HCT116 (cell line): ENCODE measurements around the gene PRSS57. TPM values are rescaled to one million over a fixed set of nuclear protein-coding genes. Genes with fewer than 3 reads are reported as not detected.

Experiments
- ATAC-seq: fragments of 200-7000 bp; cut with Tn5 transposase; 2 replicates; pipeline ENCODE4 v1.9.1; 2020; ENCODE audit warnings: mild to moderate bottlenecking, moderate library complexity
- BruUV-seq: library from RNA; stranded (reverse); fragments of 400-500 nt; replicated peaks from 2 replicates; lab custom pipeline; 2021; lab: Mats Ljungman, UMichigan
- CTCF ChIA-PET: fragments of 300-600 bp; sonication (Branson Sonifier 250); formaldehyde crosslinking; loops from one replicate; lab custom pipeline; 2021; ENCODE audit warnings: antibody characterized with exemption; lab: Charles Lee
- POLR2A ChIA-PET: fragments of 300-600, 350-600 bp; sonication (Branson Sonifier 250); formaldehyde crosslinking; loops from one replicate; lab custom pipeline; 2021; ENCODE audit warnings: antibody characterized with exemption; lab: Charles Lee
- RAD21 ChIA-PET, 2 experiments: fragments of 300-600 bp; sonication (Branson Sonifier 250); formaldehyde crosslinking; loops; one replicate each; lab custom pipeline; 2023; ENCODE audit warnings: low total read pairs in 2 of 2; ENCODE audit not compliant: uncharacterized antibody in 2 of 2, unreplicated experiment in 2 of 2, low non-redundant PET in 1 of 2; lab: Charles Lee
- DNase-seq: peaks from one replicate; pipeline ENCODE4 v3.0.0-alpha.2; 2010; ENCODE audit warnings: low read depth, low spot score
- H2AFZ ChIP-seq: fragments of 200-600 bp; shearing (Covaris generic), sonication (generic); 2 replicates; pipeline ENCODE4 v1.6.1; 2017; ENCODE audit warnings: low read depth, mixed run types, mixed read lengths, antibody characterized with exemption, low read length; ENCODE audit not compliant: poor library complexity, severe bottlenecking
- H3K27ac ChIP-seq: 2 replicates; pipeline ENCODE4 v1.5.1; 2012; ENCODE audit warnings: low read depth, low read length
- H3K27me3 ChIP-seq: fragments of 200-600 bp; sonication (generic); 2 replicates; pipeline ENCODE4 v1.6.1; 2016; ENCODE audit warnings: mixed run types, low read length, mixed read lengths; ENCODE audit not compliant: insufficient read depth
- H3K36me3 ChIP-seq, 2 experiments: fragments of 200-500 bp in 1 of 2; fragments of 200-600 bp in 1 of 2; sonication (Bioruptor generic) in 1 of 2; sonication (generic) in 1 of 2; 2 replicates each; pipeline versions ENCODE4 v1.5.1 to v1.6.1; 2014 to 2016; ENCODE audit warnings: low read length in 2 of 2, inconsistent platforms in 1 of 2, mixed read lengths in 1 of 2, mixed run types in 1 of 2; ENCODE audit not compliant: insufficient read depth in 2 of 2, control insufficient read depth in 1 of 2
- H3K4me1 ChIP-seq, 2 experiments: fragments of 200-600 bp in 1 of 2; sonication (generic) in 1 of 2; 2 replicates each; pipeline versions ENCODE4 v1.5.1 to v1.6.1; 2012 to 2017; ENCODE audit warnings: low read length in 2 of 2, inconsistent platforms in 1 of 2, mild to moderate bottlenecking in 1 of 2, mixed read lengths in 1 of 2, mixed run types in 1 of 2, moderate library complexity in 1 of 2; ENCODE audit not compliant: insufficient read depth in 2 of 2, control insufficient read depth in 1 of 2
- H3K4me2 ChIP-seq: fragments of 200-600 bp; sonication (generic); 2 replicates; pipeline ENCODE4 v1.6.1; 2017; ENCODE audit warnings: mixed run types, low read length, mixed read lengths
- H3K4me3 ChIP-seq, 2 experiments: fragments of 200-600 bp in 1 of 2; sonication (generic) in 1 of 2; replicated peaks in 1 of 2; 2 replicates each; pipeline ENCODE4 v1.5.1; 2011 to 2016; ENCODE audit warnings: low read length in 2 of 2, control low read depth in 1 of 2, low read depth in 1 of 2, mild to moderate bottlenecking in 1 of 2, mixed read lengths in 1 of 2, mixed run types in 1 of 2
- H3K79me2 ChIP-seq: fragments of 200-600 bp; sonication (generic); 2 replicates; pipeline ENCODE4 v1.6.1; 2017; ENCODE audit warnings: mild to moderate bottlenecking, mixed run types, low read length, moderate library complexity, mixed read lengths; ENCODE audit not compliant: insufficient read depth
- H3K9ac ChIP-seq: fragments of 200-600 bp; sonication (generic); 2 replicates; pipeline ENCODE4 v1.6.1; 2016; ENCODE audit warnings: low read length, mixed read lengths
- H3K9me2 ChIP-seq: fragments of 200-600 bp; sonication (generic), shearing (Covaris generic); 2 replicates; pipeline ENCODE4 v1.6.1; 2017; ENCODE audit warnings: mixed run types, mild to moderate bottlenecking, moderate library complexity; ENCODE audit not compliant: insufficient read depth
- H3K9me3 ChIP-seq, 2 experiments: fragments of 200-500 bp in 1 of 2; fragments of 200-600 bp in 1 of 2; sonication (Bioruptor generic) in 1 of 2; sonication (generic) in 1 of 2; 2 replicates each; pipeline ENCODE4 v1.6.1; 2014 to 2017; ENCODE audit warnings: low read length in 2 of 2, mixed read lengths in 2 of 2, inconsistent platforms in 1 of 2, low read depth in 1 of 2, mild to moderate bottlenecking in 1 of 2, mixed run types in 1 of 2, moderate library complexity in 1 of 2; ENCODE audit not compliant: control insufficient read depth in 1 of 2, insufficient read depth in 1 of 2
- H4K20me1 ChIP-seq: fragments of 200-600 bp; sonication (generic), shearing (Covaris generic); 2 replicates; pipeline ENCODE4 v1.6.1; 2017; ENCODE audit warnings: mixed run types, mild to moderate bottlenecking, moderate library complexity; ENCODE audit not compliant: insufficient read depth
- ATF3 ChIP-seq: IDR thresholded peaks from 2 replicates; pipeline ENCODE4 v1.6.1; 2012
- CBX3 ChIP-seq: IDR thresholded peaks from 2 replicates; pipeline ENCODE4 v1.6.1; 2012; ENCODE audit warnings: low read depth
- EGR1 ChIP-seq: IDR thresholded peaks from 2 replicates; pipeline ENCODE4 v1.6.1; 2012; ENCODE audit warnings: low read depth
- ELF1 ChIP-seq: IDR thresholded peaks from 2 replicates; pipeline ENCODE4 v1.6.1; 2012; ENCODE audit warnings: low read depth, borderline replicate concordance
- EZH2 ChIP-seq: fragments of 200-600 bp; sonication (generic); IDR thresholded peaks from 2 replicates; pipeline ENCODE4 v1.6.1; 2017; ENCODE audit warnings: antibody characterized with exemption, mixed run types
- EZH2phosphoT487 ChIP-seq: fragments of 200-600 bp; IDR thresholded peaks from 2 replicates; pipeline ENCODE4 v1.6.1; 2018; ENCODE audit warnings: antibody characterized with exemption, borderline replicate concordance
- FOSL1 ChIP-seq: IDR thresholded peaks from 2 replicates; pipeline ENCODE4 v1.6.1; 2012; ENCODE audit warnings: low read depth
- JUND ChIP-seq: IDR thresholded peaks from 2 replicates; pipeline ENCODE4 v1.6.1; 2012
- MAX ChIP-seq: IDR thresholded peaks from 2 replicates; pipeline ENCODE4 v1.6.1; 2012
- RAD21 ChIP-seq: IDR thresholded peaks from 2 replicates; pipeline ENCODE4 v1.6.1; 2012; ENCODE audit warnings: low read depth, mild to moderate bottlenecking
- SIN3A ChIP-seq: IDR thresholded peaks from 2 replicates; pipeline ENCODE4 v1.6.1; 2012; ENCODE audit warnings: low read depth
- SP1 ChIP-seq: IDR thresholded peaks from 2 replicates; pipeline ENCODE4 v1.6.1; 2012; ENCODE audit warnings: low read depth
- SRF ChIP-seq: IDR thresholded peaks from 2 replicates; pipeline ENCODE4 v1.6.1; 2012; ENCODE audit warnings: low read depth
- TCF7L2 ChIP-seq: IDR thresholded peaks from 2 replicates; pipeline ENCODE4 v1.7.0; 2011; ENCODE audit warnings: borderline replicate concordance, inconsistent platforms; ENCODE audit not compliant: insufficient read depth, insufficient read length; ENCODE audit errors: extremely low read depth
- YY1 ChIP-seq: IDR thresholded peaks from 2 replicates; pipeline ENCODE4 v1.6.1; 2011; ENCODE audit warnings: low read length, low read depth, moderate library complexity, mild to moderate bottlenecking; ENCODE audit not compliant: insufficient replicate concordance; ENCODE audit errors: extremely low read depth
- ZFX ChIP-seq: fragments of 450-650 bp; IDR thresholded peaks from 2 replicates; pipeline ENCODE4 v1.6.1; 2017
- intact Hi-C: fragments of 100-400 bp; cut with micrococcal nuclease; formaldehyde crosslinking; loops from 2 replicates; pipeline ENCODE4 v1.10.0; 2022
- total RNA-seq: library from RNA; stranded (reverse); gene quantifications from one replicate; pipeline ENCODE4 v1.2.1, GENCODE V29; 2021; ENCODE audit not compliant: unreplicated experiment
- TF ChIP-seq, protein P1 (sequence below), 3 experiments: fragments of 200-600 bp in 1 of 3; sonication (generic) in 1 of 3; IDR thresholded peaks in 2 of 3; conservative IDR thresholded peaks in 1 of 3; 2 replicates each; pipeline ENCODE4 v1.5.1; 2012 to 2017; ENCODE audit warnings: low read depth in 2 of 3, low read length in 2 of 3, antibody characterized with exemption in 1 of 3, borderline replicate concordance in 1 of 3, control low read depth in 1 of 3, mild to moderate bottlenecking in 1 of 3, mixed read lengths in 1 of 3, mixed run types in 1 of 3, moderate library complexity in 1 of 3; ENCODE audit not compliant: insufficient read depth in 1 of 3
- TF ChIP-seq, protein P2 (sequence below): IDR thresholded peaks from 2 replicates; pipeline ENCODE4 v1.6.1; 2012; ENCODE audit warnings: low read depth

The PRSS57 gene
- total RNA-seq, 1 experiment from 2014 or later = not detected

DNA sequence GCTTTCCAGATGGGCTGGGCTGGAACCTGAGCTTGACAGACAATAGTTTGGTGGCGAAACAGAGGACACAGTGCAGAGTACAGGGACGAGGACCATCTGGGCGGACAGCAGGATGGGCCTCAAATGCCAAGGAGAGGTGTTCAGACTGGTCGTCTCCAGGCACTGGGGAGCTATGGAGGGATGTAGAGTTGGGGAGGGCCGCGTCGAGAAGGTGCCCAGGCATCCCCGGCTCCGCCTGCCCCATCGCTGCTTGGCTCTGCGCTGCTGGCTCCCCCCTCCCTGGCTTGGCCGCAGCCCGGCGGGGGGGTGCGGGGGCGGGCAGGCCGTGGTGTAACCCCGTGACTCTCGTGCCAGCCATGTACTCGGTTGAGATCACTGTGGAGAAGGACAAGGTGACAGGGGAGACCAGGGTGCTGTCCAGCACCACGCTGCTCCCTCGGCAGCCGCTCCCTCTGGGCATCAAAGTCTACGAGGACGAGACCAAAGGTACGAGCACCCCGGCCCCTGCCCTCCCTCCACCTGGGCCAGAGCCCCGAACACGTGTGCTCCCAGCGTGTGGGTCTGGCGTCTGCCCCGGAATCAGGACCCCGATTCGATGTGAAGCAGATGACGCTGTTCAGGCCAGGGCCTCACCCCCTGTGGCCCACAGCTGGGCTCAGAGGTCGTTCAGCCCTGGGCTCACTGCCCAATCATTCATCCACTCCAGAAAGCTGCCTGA lies 44.9 kb upstream of the PRSS57 start:
- Histone ChIP-seq H3K27me3 (no peaks in the 10 kb centered on the region), H3K9me3 (peaks cover 0 to 4% of the 10 kb centered on the region in 2 experiments; a peak in 1 of 4 replicates), H3K9ac (no peak overlapping the region), H3K79me2 (no peaks in the 10 kb centered on the region), H3K36me3 (no peaks in the 10 kb centered on the region), H3K9me2 (no peaks in the 10 kb centered on the region), H3K4me2 (no peak overlapping the region), H3K27ac (no peak overlapping the region), H2AFZ (no peak overlapping the region), H4K20me1 (no peaks in the 10 kb centered on the region), H3K4me3 (no peak overlapping the region), H3K4me1 (no peaks in the 10 kb centered on the region)
- DNase-seq (no peak), ATAC-seq (no peak)
- no TSS peak for BruUV-seq
- RAD21 ChIA-PET = no interaction called here
- no peak for TF ChIP-seq ELF1
- no peak for TF ChIP-seq EZH2
- TF ChIP-seq ZFX = no peak
- TF ChIP-seq YY1 = no peak
- no peak for TF ChIP-seq FOSL1
- TF ChIP-seq CBX3 = no peak
- no peak for TF ChIP-seq ATF3
- TF ChIP-seq TCF7L2 = no peak
- no peak for TF ChIP-seq SRF
- no peak for TF ChIP-seq SP1
- TF ChIP-seq, protein P1, sequence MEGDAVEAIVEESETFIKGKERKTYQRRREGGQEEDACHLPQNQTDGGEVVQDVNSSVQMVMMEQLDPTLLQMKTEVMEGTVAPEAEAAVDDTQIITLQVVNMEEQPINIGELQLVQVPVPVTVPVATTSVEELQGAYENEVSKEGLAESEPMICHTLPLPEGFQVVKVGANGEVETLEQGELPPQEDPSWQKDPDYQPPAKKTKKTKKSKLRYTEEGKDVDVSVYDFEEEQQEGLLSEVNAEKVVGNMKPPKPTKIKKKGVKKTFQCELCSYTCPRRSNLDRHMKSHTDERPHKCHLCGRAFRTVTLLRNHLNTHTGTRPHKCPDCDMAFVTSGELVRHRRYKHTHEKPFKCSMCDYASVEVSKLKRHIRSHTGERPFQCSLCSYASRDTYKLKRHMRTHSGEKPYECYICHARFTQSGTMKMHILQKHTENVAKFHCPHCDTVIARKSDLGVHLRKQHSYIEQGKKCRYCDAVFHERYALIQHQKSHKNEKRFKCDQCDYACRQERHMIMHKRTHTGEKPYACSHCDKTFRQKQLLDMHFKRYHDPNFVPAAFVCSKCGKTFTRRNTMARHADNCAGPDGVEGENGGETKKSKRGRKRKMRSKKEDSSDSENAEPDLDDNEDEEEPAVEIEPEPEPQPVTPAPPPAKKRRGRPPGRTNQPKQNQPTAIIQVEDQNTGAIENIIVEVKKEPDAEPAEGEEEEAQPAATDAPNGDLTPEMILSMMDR (IDR thresholded peaks at IDR 0.05 in 2 of 3, conservative IDR thresholded peaks at IDR 0.05 in 1 of 3; ENCODE audit: borderline replicate concordance in 1 of 3, insufficient read depth in 1 of 3, low read depth in 2 of 3, low read length in 2 of 3) = no peak
- TF ChIP-seq EGR1 = no peak
- no peak for TF ChIP-seq MAX
- TF ChIP-seq, protein P2, sequence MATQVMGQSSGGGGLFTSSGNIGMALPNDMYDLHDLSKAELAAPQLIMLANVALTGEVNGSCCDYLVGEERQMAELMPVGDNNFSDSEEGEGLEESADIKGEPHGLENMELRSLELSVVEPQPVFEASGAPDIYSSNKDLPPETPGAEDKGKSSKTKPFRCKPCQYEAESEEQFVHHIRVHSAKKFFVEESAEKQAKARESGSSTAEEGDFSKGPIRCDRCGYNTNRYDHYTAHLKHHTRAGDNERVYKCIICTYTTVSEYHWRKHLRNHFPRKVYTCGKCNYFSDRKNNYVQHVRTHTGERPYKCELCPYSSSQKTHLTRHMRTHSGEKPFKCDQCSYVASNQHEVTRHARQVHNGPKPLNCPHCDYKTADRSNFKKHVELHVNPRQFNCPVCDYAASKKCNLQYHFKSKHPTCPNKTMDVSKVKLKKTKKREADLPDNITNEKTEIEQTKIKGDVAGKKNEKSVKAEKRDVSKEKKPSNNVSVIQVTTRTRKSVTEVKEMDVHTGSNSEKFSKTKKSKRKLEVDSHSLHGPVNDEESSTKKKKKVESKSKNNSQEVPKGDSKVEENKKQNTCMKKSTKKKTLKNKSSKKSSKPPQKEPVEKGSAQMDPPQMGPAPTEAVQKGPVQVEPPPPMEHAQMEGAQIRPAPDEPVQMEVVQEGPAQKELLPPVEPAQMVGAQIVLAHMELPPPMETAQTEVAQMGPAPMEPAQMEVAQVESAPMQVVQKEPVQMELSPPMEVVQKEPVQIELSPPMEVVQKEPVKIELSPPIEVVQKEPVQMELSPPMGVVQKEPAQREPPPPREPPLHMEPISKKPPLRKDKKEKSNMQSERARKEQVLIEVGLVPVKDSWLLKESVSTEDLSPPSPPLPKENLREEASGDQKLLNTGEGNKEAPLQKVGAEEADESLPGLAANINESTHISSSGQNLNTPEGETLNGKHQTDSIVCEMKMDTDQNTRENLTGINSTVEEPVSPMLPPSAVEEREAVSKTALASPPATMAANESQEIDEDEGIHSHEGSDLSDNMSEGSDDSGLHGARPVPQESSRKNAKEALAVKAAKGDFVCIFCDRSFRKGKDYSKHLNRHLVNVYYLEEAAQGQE = no peak
- TF ChIP-seq SIN3A = no peak
- no peak for TF ChIP-seq JUND
- TF ChIP-seq RAD21 = no peak
- no peak for TF ChIP-seq EZH2phosphoT487
- intact Hi-C loops = no loop called here
- POLR2A ChIA-PET = no interaction called here
- CTCF ChIA-PET = interaction anchor here (1.4 kb wide), 1 partner anchor 31 kb away, joined by 3 read pairs; no protein-coding TSS in a partner anchor
